ENCODE data around the gene BTD. TPM values are rescaled to one million over a fixed set of nuclear protein-coding genes. Genes with fewer than 3 reads are reported as not detected.

Gene BTD
- 11.7 and 16.0 TPM in 2 replicates for total RNA-seq (ENCODE audit: low replicate concordance)

GRCh38 chr3:15601399-15602145, at the start of gene BTD, which contains the start of gene HACL1:
Gene BTD, plus strand, starts transcription at chr3:15601745. Its CDS starts 33,695 bp downstream, at chr3:15635440.
Gene HACL1, minus strand, starts transcription at chr3:15601569. Its CDS starts 106 bp downstream, at chr3:15601463.
- Mint-ChIP-seq H3K27ac (peak within 1 kb of the TSS; percentile 96), H3K36me3 (peaks cover 14% of the 10 kb centered on the region), H3K9me3 (peaks cover 21% of the 10 kb centered on the region), H3K4me3 (peak within 1 kb of the TSS; percentile 100), H3K27me3 (ENCODE audit: insufficient read depth, low read depth) (peaks cover 4% of the 10 kb centered on the region), H3K4me1 (peaks cover 19% of the 10 kb centered on the region)
- peak within 1 kb of the TSS; percentile 94 for H3K4me3 ChIP-seq
- H3F3A ChIP-seq (ENCODE audit: low read depth): peaks cover 6% of the 10 kb centered on the region
- peak within 1 kb of the TSS; percentile 87 for H3K27ac ChIP-seq
- peaks cover 5% of the 10 kb centered on the region for H3K4me1 ChIP-seq
- H3K9me3 ChIP-seq (ENCODE audit: low read depth): peaks cover 4% of the 10 kb centered on the region
- peak; percentile 100 for DNase-seq (ENCODE audit: low spot score)
- H2AFZ ChIP-seq (replicated peaks): peak within 1 kb of the TSS; percentile 99
- H3K9ac ChIP-seq: peak within 1 kb of the TSS; percentile 90
- H3K79me2 ChIP-seq (ENCODE audit: low read depth): peaks cover 37% of the 10 kb centered on the region
- peaks cover 5% of the 10 kb centered on the region for H3K36me3 ChIP-seq
- peak within 1 kb of the TSS; percentile 90 for H3K4me2 ChIP-seq
- H4K20me1 ChIP-seq (ENCODE audit: low read depth): no peaks in the 10 kb centered on the region
- no peaks in the 10 kb centered on the region for H3K27me3 ChIP-seq
- TF ChIP-seq CTCF (IDR thresholded peaks at IDR 0.05): peak; percentile 41
- no peak for TF ChIP-seq EZH2phosphoT487 (IDR thresholded peaks at IDR 0.05)

- Histone ChIP-seq H3K79me2 (ENCODE audit: low read depth) (no peaks in the 10 kb centered on the region), H3K9me3 (ENCODE audit: low read depth) (no peaks in the 10 kb centered on the region), H2AFZ (replicated peaks) (no peak overlapping the region), H3K36me3 (no peaks in the 10 kb centered on the region), H3K27ac (no peak overlapping the region), H3K4me1 (no peaks in the 10 kb centered on the region), H4K20me1 (ENCODE audit: low read depth) (no peaks in the 10 kb centered on the region), H3K9ac (no peak overlapping the region), H3K27me3 (no peaks in the 10 kb centered on the region), H3K4me3 (no peak overlapping the region), H3F3A (ENCODE audit: low read depth) (no peaks in the 10 kb centered on the region), H3K4me2 (no peak overlapping the region)
- TF ChIP-seq EZH2phosphoT487 (IDR thresholded peaks at IDR 0.05) (no peak), EZH2 (IDR thresholded peaks at IDR 0.05) (no peak), CTCF (IDR thresholded peaks at IDR 0.05) (no peak)
- no peak for DNase-seq (ENCODE audit: low spot score)
- no peaks in the 10 kb centered on the region for H3K9me3 Mint-ChIP-seq
- no peak overlapping the region for H3K4me3 Mint-ChIP-seq
- no peaks in the 10 kb centered on the region for H3K27me3 Mint-ChIP-seq (ENCODE audit: insufficient read depth, low read depth)
- peaks cover 1% of the 10 kb centered on the region for H3K36me3 Mint-ChIP-seq
- H3K4me1 Mint-ChIP-seq: no peaks in the 10 kb centered on the region
- no peak overlapping the region for H3K27ac Mint-ChIP-seq
These were observed 49.6 kb upstream of the BTD start for GRCh38 chr3:15551902-15552301.

- no peak overlapping the region for H2AFZ ChIP-seq (replicated peaks)
- Mint-ChIP-seq H3K36me3 (peaks cover 1% of the 10 kb centered on the region), H3K27ac (no peak overlapping the region), H3K9me3 (no peaks in the 10 kb centered on the region), H3K4me1 (no peaks in the 10 kb centered on the region), H3K27me3 (ENCODE audit: insufficient read depth, low read depth) (no peaks in the 10 kb centered on the region), H3K4me3 (no peak overlapping the region)
- no peaks in the 10 kb centered on the region for H4K20me1 ChIP-seq (ENCODE audit: low read depth)
- H3K4me3 ChIP-seq: no peak overlapping the region
- H3F3A ChIP-seq (ENCODE audit: low read depth): no peaks in the 10 kb centered on the region
- no peak overlapping the region for H3K9ac ChIP-seq
- H3K27ac ChIP-seq: no peak overlapping the region
- H3K4me2 ChIP-seq: no peak overlapping the region
- no peak for DNase-seq (ENCODE audit: low spot score)
- TF ChIP-seq EZH2phosphoT487 (IDR thresholded peaks at IDR 0.05): no peak
- no peak for TF ChIP-seq EZH2 (IDR thresholded peaks at IDR 0.05)
- no peaks in the 10 kb centered on the region for H3K9me3 ChIP-seq (ENCODE audit: low read depth)
- no peaks in the 10 kb centered on the region for H3K4me1 ChIP-seq
- H3K36me3 ChIP-seq: no peaks in the 10 kb centered on the region
- no peaks in the 10 kb centered on the region for H3K27me3 ChIP-seq
- no peaks in the 10 kb centered on the region for H3K79me2 ChIP-seq (ENCODE audit: low read depth)
These were observed 47.8 kb upstream of the BTD start for GRCh38 chr3:15553749-15554148.

GRCh38 chr3:15556512-15556911, 45.0 kb upstream of the BTD start:
- Histone ChIP-seq H3K9ac (no peak overlapping the region), H2AFZ (replicated peaks) (no peak overlapping the region), H3K79me2 (ENCODE audit: low read depth) (no peaks in the 10 kb centered on the region), H3F3A (ENCODE audit: low read depth) (peaks cover 15% of the 10 kb centered on the region), H3K4me3 (no peak overlapping the region), H3K9me3 (ENCODE audit: low read depth) (no peaks in the 10 kb centered on the region), H3K36me3 (no peaks in the 10 kb centered on the region), H4K20me1 (ENCODE audit: low read depth) (no peaks in the 10 kb centered on the region), H3K27ac (no peak overlapping the region), H3K27me3 (no peaks in the 10 kb centered on the region), H3K4me1 (peaks cover 13% of the 10 kb centered on the region), H3K4me2 (no peak overlapping the region)
- Mint-ChIP-seq H3K4me1 (no peaks in the 10 kb centered on the region), H3K27me3 (ENCODE audit: insufficient read depth, low read depth) (peaks cover 4% of the 10 kb centered on the region), H3K27ac (no peak overlapping the region), H3K9me3 (no peaks in the 10 kb centered on the region), H3K36me3 (peaks cover 1% of the 10 kb centered on the region), H3K4me3 (no peak overlapping the region)
- TF ChIP-seq CTCF (IDR thresholded peaks at IDR 0.05) (no peak), EZH2 (IDR thresholded peaks at IDR 0.05) (no peak), EZH2phosphoT487 (IDR thresholded peaks at IDR 0.05) (no peak)
- no peak for DNase-seq (ENCODE audit: low spot score)

Data from neural progenitor cell (in vitro differentiated cells).